K562 (cell line): ENCODE results near the gene NOXRED1. TPM values are rescaled to one million over a fixed set of nuclear protein-coding genes. Genes with fewer than 3 reads are reported as not detected.

ENCODE experiments used
- ARHGAP35 ChIP-seq: fragments of 450-650 bp; IDR thresholded peaks from 2 replicates; pipeline ENCODE4 v1.6.1; 2018; ENCODE audit not compliant: partially characterized antibody
- GABPA ChIP-seq: fragments of 200-800 bp; sonication (Bioruptor generic); conservative IDR thresholded peaks from 2 replicates; pipeline ENCODE4 v1.6.1; 2016; ENCODE audit warnings: low read depth, missing genetic modification characterization, missing compliant biosample characterization
- GABPB1 ChIP-seq: sonication (generic); formaldehyde crosslinking; IDR thresholded peaks from 2 replicates; pipeline ENCODE4 v1.8.0; 2022; ENCODE audit warnings: mild to moderate bottlenecking, missing genetic modification reagents
- NR2C1 ChIP-seq, 2 experiments: fragments of 450-650 bp; IDR thresholded peaks; 2 replicates each; pipeline ENCODE4 v1.6.1; 2017; ENCODE audit warnings: mild to moderate bottlenecking in 2 of 2, antibody characterized with exemption in 1 of 2, inconsistent platforms in 1 of 2, missing compliant biosample characterization in 1 of 2, missing genetic modification characterization in 1 of 2
- NR4A1 ChIP-seq, 2 experiments: fragments of 250-450 bp in 1 of 2; fragments of 450-650 bp in 1 of 2; sonication (Bioruptor Pico) in 1 of 2; IDR thresholded peaks; 2 replicates each; pipeline versions ENCODE4 v1.4.0 to v1.6.1; 2016 to 2020; ENCODE audit warnings: mild to moderate bottlenecking in 2 of 2, missing compliant biosample characterization in 1 of 2, missing genetic modification characterization in 1 of 2, moderate library complexity in 1 of 2
- RBFOX2 ChIP-seq: fragments of 200-400 bp; formaldehyde crosslinking; IDR thresholded peaks from 2 replicates; pipeline ENCODE4 v1.6.1; 2017; ENCODE audit warnings: low read depth, mild to moderate bottlenecking, low read length, moderate library complexity
- SNIP1 ChIP-seq: fragments of 450-650 bp; IDR thresholded peaks from 2 replicates; pipeline ENCODE4 v1.7.1; 2017; ENCODE audit warnings: low read depth, mild to moderate bottlenecking
- SREBF2 ChIP-seq: sonication (generic); formaldehyde crosslinking; IDR thresholded peaks from 2 replicates; pipeline ENCODE4 v1.4.0; 2020; ENCODE audit warnings: mild to moderate bottlenecking, missing genetic modification reagents
- ZNF316 ChIP-seq: fragments of 450-650 bp; IDR thresholded peaks from 2 replicates; pipeline ENCODE4 v1.6.1; 2016
- polyA plus RNA-seq, 8 experiments: library from polyadenylated mRNA; depleted of rRNA in 4 of 8; stranded (reverse) in 5 of 8; unstranded in 3 of 8; fragments of >200 nt; fragmentation: Nextera tagmentation in 2 of 8; fragmentation: Illumina TruSeq in 1 of 8; extraction: Ambion mirVana in 2 of 8; extraction: Trizol in 1 of 8; gene quantifications; 2 replicates each; pipeline versions ENCODE4 v1.2.1 to v1.2.3, GENCODE V29; 2011 to 2014; ENCODE audit warnings: inconsistent platforms in 1 of 8, missing spikeins in 1 of 8
- total RNA-seq, 7 experiments: library from RNA; depleted of rRNA in 6 of 7; stranded (reverse); fragments of >200 nt in 6 of 7; fragmentation: Illumina TruSeq in 2 of 7; extraction: Trizol in 2 of 7; gene quantifications; 2 replicates each; pipeline versions ENCODE4 v1.2.1 to v1.2.3, GENCODE V29; 2011 to 2021; ENCODE audit warnings: low replicate concordance in 1 of 7
- TF ChIP-seq, protein P1 (sequence below), 2 experiments: fragments of 450-650 bp; IDR thresholded peaks; 2 replicates each; pipeline ENCODE4 v1.6.1; 2018; ENCODE audit warnings: mild to moderate bottlenecking in 2 of 2, low read depth in 1 of 2; ENCODE audit not compliant: partially characterized antibody in 2 of 2
- TF ChIP-seq, protein P2 (sequence below): sonication (generic); formaldehyde crosslinking; IDR thresholded peaks from 2 replicates; pipeline ENCODE4 v1.9.0; 2022; ENCODE audit warnings: mild to moderate bottlenecking, missing genetic modification reagents
- TF ChIP-seq, protein P3 (sequence below), 2 experiments: fragments of 450-650 bp in 1 of 2; sonication (generic) in 1 of 2; formaldehyde crosslinking in 1 of 2; IDR thresholded peaks; 2 replicates each; pipeline versions ENCODE4 v1.7.1 to v1.9.0; 2016 to 2022; ENCODE audit warnings: inconsistent platforms in 1 of 2, mild to moderate bottlenecking in 1 of 2, missing genetic modification reagents in 1 of 2

The NOXRED1 gene
- total and polyA plus RNA-seq, 9 of the 15 experiments (the other 6 are each of a cell fraction or from before 2014, with no cell fraction given): 0.15 to 0.85 (median 0.30) TPM

DNA sequence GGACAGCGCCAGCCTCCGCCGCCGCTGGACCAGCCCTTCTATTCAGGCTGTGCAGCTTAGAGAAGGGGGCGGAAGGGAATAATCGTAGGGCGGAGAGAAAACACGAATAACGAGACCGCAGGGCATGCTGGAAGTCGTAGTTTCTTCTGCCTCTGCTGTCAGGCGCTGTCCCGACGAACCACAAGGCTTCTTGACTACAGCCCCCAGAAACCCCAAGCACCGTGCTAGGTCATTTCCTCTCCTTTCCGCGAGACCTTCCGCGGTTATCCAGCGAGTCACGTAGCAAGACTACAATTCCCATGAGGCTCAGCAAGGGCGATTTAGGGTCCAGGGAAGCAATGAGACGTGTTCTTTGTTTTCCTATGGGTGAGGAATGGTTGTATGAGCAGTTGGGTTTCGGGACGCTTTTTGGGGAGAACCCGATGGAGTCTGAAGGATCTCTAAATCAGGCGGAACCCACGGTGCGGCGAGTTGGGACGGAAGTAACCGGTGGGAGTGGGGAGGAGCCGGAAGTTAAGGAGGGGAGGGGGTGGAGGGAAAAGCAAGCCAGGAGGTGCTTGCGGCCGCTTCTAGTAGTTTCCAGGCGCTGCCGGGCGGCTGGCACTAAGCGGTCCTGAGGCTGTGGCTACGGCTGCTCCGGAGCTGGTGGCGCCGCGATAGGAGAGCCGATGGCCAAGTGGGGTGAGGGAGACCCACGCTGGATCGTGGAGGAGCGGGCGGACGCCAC, 34.4 kb upstream of the NOXRED1 start, which contains the start of the genes AHSA1 and VIPAS39 (continued):
- TF ChIP-seq, protein P1, sequence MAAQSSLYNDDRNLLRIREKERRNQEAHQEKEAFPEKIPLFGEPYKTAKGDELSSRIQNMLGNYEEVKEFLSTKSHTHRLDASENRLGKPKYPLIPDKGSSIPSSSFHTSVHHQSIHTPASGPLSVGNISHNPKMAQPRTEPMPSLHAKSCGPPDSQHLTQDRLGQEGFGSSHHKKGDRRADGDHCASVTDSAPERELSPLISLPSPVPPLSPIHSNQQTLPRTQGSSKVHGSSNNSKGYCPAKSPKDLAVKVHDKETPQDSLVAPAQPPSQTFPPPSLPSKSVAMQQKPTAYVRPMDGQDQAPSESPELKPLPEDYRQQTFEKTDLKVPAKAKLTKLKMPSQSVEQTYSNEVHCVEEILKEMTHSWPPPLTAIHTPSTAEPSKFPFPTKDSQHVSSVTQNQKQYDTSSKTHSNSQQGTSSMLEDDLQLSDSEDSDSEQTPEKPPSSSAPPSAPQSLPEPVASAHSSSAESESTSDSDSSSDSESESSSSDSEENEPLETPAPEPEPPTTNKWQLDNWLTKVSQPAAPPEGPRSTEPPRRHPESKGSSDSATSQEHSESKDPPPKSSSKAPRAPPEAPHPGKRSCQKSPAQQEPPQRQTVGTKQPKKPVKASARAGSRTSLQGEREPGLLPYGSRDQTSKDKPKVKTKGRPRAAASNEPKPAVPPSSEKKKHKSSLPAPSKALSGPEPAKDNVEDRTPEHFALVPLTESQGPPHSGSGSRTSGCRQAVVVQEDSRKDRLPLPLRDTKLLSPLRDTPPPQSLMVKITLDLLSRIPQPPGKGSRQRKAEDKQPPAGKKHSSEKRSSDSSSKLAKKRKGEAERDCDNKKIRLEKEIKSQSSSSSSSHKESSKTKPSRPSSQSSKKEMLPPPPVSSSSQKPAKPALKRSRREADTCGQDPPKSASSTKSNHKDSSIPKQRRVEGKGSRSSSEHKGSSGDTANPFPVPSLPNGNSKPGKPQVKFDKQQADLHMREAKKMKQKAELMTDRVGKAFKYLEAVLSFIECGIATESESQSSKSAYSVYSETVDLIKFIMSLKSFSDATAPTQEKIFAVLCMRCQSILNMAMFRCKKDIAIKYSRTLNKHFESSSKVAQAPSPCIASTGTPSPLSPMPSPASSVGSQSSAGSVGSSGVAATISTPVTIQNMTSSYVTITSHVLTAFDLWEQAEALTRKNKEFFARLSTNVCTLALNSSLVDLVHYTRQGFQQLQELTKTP (IDR thresholded peaks at IDR 0.05; ENCODE audit: low read depth in 1 of 2, partially characterized antibody in 2 of 2): peak; percentile 13 to 99
- TF ChIP-seq SNIP1: no peak
- TF ChIP-seq NR2C1 (IDR thresholded peaks at IDR 0.05): peak; percentile 93
- TF ChIP-seq NR2C1 (tag; IDR thresholded peaks at IDR 0.05): peak; percentile 96
- no peak for TF ChIP-seq SREBF2
- TF ChIP-seq GABPB1 (CRISPR knock-in tag): peak; percentile 93
- TF ChIP-seq, protein P2, sequence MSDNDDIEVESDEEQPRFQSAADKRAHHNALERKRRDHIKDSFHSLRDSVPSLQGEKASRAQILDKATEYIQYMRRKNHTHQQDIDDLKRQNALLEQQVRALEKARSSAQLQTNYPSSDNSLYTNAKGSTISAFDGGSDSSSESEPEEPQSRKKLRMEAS (CRISPR knock-in tag): 0 out of 2 replicates have a peak, but pooled peaks have one; percentile 39
- TF ChIP-seq RBFOX2: peak; percentile 92
- no peak for TF ChIP-seq NR4A1 (CRISPR knock-in tag; IDR thresholded peaks at IDR 0.05)
- TF ChIP-seq NR4A1 (tag; IDR thresholded peaks at IDR 0.05): 0 out of 2 replicates have a peak, but pooled peaks have one; percentile 58
- TF ChIP-seq, protein P3, sequence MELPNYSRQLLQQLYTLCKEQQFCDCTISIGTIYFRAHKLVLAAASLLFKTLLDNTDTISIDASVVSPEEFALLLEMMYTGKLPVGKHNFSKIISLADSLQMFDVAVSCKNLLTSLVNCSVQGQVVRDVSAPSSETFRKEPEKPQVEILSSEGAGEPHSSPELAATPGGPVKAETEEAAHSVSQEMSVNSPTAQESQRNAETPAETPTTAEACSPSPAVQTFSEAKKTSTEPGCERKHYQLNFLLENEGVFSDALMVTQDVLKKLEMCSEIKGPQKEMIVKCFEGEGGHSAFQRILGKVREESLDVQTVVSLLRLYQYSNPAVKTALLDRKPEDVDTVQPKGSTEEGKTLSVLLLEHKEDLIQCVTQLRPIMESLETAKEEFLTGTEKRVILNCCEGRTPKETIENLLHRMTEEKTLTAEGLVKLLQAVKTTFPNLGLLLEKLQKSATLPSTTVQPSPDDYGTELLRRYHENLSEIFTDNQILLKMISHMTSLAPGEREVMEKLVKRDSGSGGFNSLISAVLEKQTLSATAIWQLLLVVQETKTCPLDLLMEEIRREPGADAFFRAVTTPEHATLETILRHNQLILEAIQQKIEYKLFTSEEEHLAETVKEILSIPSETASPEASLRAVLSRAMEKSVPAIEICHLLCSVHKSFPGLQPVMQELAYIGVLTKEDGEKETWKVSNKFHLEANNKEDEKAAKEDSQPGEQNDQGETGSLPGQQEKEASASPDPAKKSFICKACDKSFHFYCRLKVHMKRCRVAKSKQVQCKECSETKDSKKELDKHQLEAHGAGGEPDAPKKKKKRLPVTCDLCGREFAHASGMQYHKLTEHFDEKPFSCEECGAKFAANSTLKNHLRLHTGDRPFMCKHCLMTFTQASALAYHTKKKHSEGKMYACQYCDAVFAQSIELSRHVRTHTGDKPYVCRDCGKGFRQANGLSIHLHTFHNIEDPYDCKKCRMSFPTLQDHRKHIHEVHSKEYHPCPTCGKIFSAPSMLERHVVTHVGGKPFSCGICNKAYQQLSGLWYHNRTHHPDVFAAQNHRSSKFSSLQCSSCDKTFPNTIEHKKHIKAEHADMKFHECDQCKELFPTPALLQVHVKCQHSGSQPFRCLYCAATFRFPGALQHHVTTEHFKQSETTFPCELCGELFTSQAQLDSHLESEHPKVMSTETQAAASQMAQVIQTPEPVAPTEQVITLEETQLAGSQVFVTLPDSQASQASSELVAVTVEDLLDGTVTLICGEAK (IDR thresholded peaks at IDR 0.05): peak; percentile 99
- TF ChIP-seq, protein P3 (CRISPR knock-in tag; IDR thresholded peaks at IDR 0.05): no peak
- no peak for TF ChIP-seq ZNF316
- peak; percentile 98 for TF ChIP-seq GABPA (tag)
- peak; percentile 71 for TF ChIP-seq ARHGAP35
